ENCODE results near the gene CDC42SE2.

CDC42SE2 gene

DNA sequence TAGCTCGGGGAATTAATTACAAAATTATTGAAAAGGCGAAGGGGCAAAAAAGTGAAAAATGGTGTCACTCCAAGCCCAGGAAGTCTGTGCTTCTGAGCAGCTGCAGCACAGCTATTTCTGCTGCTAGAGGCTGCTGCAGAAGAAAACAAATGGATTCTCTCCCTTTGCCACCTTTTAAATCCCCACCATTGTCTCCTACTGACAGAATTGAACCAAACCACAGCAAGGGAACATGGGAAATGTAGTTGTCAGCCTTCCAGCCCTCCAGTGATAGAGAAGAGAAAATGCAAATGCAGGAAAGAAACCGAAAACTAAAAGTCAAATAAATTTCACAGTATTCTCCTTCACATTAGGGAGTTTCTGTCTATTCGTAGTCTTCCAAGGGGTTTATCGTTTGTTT, 33.4 kb upstream of the CDC42SE2 start:
- TF ChIP-seq, protein P1, sequence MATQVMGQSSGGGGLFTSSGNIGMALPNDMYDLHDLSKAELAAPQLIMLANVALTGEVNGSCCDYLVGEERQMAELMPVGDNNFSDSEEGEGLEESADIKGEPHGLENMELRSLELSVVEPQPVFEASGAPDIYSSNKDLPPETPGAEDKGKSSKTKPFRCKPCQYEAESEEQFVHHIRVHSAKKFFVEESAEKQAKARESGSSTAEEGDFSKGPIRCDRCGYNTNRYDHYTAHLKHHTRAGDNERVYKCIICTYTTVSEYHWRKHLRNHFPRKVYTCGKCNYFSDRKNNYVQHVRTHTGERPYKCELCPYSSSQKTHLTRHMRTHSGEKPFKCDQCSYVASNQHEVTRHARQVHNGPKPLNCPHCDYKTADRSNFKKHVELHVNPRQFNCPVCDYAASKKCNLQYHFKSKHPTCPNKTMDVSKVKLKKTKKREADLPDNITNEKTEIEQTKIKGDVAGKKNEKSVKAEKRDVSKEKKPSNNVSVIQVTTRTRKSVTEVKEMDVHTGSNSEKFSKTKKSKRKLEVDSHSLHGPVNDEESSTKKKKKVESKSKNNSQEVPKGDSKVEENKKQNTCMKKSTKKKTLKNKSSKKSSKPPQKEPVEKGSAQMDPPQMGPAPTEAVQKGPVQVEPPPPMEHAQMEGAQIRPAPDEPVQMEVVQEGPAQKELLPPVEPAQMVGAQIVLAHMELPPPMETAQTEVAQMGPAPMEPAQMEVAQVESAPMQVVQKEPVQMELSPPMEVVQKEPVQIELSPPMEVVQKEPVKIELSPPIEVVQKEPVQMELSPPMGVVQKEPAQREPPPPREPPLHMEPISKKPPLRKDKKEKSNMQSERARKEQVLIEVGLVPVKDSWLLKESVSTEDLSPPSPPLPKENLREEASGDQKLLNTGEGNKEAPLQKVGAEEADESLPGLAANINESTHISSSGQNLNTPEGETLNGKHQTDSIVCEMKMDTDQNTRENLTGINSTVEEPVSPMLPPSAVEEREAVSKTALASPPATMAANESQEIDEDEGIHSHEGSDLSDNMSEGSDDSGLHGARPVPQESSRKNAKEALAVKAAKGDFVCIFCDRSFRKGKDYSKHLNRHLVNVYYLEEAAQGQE (IDR thresholded peaks at IDR 0.05; ENCODE audit: insufficient read depth in 1 of 2, low read depth in 2 of 2, low read length in 2 of 2) = no peak
- TF ChIP-seq TAF1 (IDR thresholded peaks at IDR 0.05; ENCODE audit: borderline replicate concordance, insufficient read depth, low read length) (no peak), SIN3A (IDR thresholded peaks at IDR 0.05; ENCODE audit: borderline replicate concordance, insufficient read depth, low read length) (no peak), POLR2AphosphoS5 (IDR thresholded peaks at IDR 0.05; ENCODE audit: low read depth, low read length) (no peak), FOXP2 (optimal IDR thresholded peaks at IDR 0.05; ENCODE audit: borderline replicate concordance, extremely low read depth, extremely low read length, insufficient read depth) (no peak)

DNA sequence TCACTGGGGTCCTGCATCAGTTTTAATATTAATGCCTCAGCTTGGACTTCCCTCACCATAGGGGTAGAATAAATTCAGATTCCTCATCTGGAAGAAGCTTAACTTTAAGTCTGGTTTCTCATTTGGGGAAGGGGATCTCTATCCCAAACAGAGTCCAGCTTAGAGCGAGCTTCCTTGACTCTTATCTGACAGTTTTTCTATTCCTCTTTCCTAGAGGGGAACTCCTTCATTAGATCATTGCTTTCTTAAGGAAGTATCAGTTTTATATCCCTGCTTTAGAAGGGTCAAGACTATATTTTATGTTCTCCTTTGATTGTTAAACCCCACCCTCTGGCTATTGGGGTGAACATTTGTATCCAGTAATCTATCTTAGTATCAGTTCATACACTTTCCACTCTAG, 24.2 kb upstream of the CDC42SE2 start:
- TF ChIP-seq SIN3A (IDR thresholded peaks at IDR 0.05; ENCODE audit: borderline replicate concordance, insufficient read depth, low read length) (no peak), FOXP2 (optimal IDR thresholded peaks at IDR 0.05; ENCODE audit: borderline replicate concordance, extremely low read depth, extremely low read length, insufficient read depth) (no peak), POLR2AphosphoS5 (IDR thresholded peaks at IDR 0.05; ENCODE audit: low read depth, low read length) (no peak), TAF1 (IDR thresholded peaks at IDR 0.05; ENCODE audit: borderline replicate concordance, insufficient read depth, low read length) (no peak)
- TF ChIP-seq, protein P1 (IDR thresholded peaks at IDR 0.05; ENCODE audit: insufficient read depth in 1 of 2, low read depth in 2 of 2, low read length in 2 of 2) = no peak

DNA sequence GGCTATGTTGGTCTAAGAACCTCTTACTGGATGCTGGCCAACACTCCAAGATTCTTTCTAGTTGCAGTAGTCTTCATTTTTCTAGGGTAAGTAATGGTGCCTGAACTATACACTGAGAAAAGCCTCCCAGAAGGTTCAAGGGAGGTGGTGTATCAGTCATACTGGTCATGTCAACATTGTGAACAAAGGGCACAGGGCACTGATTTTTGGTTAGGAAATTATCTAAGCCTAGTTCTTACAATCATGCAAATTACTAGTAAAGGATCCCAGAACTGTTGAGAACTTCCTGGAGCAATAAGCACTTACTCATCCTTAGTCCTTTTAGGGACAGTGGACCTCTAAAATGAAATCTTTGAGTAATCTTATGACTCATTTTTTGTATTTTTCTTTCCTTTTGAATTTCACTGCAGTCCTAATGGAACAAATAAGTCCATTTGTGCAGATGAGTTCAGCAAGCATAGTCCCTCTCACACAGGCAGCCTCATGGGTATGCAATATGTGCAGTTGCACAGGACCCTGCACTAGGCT, 21.1 kb upstream of the CDC42SE2 start:
- no peak for TF ChIP-seq SIN3A (IDR thresholded peaks at IDR 0.05; ENCODE audit: borderline replicate concordance, insufficient read depth, low read length)
- no peak for TF ChIP-seq POLR2AphosphoS5 (IDR thresholded peaks at IDR 0.05; ENCODE audit: low read depth, low read length)
- no peak for TF ChIP-seq TAF1 (IDR thresholded peaks at IDR 0.05; ENCODE audit: borderline replicate concordance, insufficient read depth, low read length)
- TF ChIP-seq FOXP2 (optimal IDR thresholded peaks at IDR 0.05; ENCODE audit: borderline replicate concordance, extremely low read depth, extremely low read length, insufficient read depth) = no peak
- TF ChIP-seq, protein P1 (IDR thresholded peaks at IDR 0.05; ENCODE audit: insufficient read depth in 1 of 2, low read depth in 2 of 2, low read length in 2 of 2) = no peak

DNA sequence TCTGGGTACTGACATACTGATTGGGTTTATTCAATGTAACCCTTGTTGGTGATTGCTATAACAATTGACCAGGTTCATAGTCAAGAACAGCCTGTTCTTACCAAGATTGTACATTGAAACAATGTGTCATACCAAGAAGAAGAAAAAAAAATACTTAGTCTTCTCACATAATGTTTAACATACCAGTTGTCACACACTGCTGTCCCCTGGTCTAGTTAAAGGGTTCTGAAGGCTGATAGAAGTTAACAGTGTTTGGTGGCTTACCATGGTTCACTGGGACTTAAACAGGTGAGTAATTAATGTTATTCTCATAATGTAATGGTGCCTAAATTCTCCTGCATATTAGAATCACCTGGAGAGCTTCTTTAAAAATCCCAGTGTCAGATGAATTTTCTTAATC, 18.5 kb upstream of the CDC42SE2 start:
- TF ChIP-seq FOXP2 (optimal IDR thresholded peaks at IDR 0.05; ENCODE audit: borderline replicate concordance, extremely low read depth, extremely low read length, insufficient read depth) (no peak), POLR2AphosphoS5 (IDR thresholded peaks at IDR 0.05; ENCODE audit: low read depth, low read length) (no peak), SIN3A (IDR thresholded peaks at IDR 0.05; ENCODE audit: borderline replicate concordance, insufficient read depth, low read length) (no peak), TAF1 (IDR thresholded peaks at IDR 0.05; ENCODE audit: borderline replicate concordance, insufficient read depth, low read length) (no peak)
- TF ChIP-seq, protein P1 (IDR thresholded peaks at IDR 0.05; ENCODE audit: insufficient read depth in 1 of 2, low read depth in 2 of 2, low read length in 2 of 2) = no peak

DNA sequence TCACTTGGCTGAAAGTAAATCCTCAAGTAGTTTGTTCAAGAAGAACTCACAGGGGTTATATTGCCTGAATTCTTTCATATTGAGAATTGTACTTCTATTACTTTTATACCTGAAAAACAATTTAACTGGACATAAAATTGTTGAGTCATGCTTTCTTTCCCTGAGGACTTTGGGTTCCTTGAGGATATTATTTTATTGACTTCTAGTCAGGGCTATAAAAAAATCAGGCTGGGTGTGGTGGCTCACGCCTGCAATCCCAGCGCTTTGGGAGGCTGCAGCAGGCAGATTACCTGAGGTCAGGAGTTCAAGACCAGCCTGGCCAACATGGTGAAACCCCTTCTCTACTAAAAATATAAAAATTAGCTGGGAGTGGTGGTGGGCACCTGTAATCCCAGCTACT, 17.9 kb upstream of the CDC42SE2 start:
- TF ChIP-seq, protein P1 (IDR thresholded peaks at IDR 0.05; ENCODE audit: insufficient read depth in 1 of 2, low read depth in 2 of 2, low read length in 2 of 2) = no peak
- no peak for TF ChIP-seq FOXP2 (optimal IDR thresholded peaks at IDR 0.05; ENCODE audit: borderline replicate concordance, extremely low read depth, extremely low read length, insufficient read depth)
- no peak for TF ChIP-seq TAF1 (IDR thresholded peaks at IDR 0.05; ENCODE audit: borderline replicate concordance, insufficient read depth, low read length)
- TF ChIP-seq POLR2AphosphoS5 (IDR thresholded peaks at IDR 0.05; ENCODE audit: low read depth, low read length) = no peak
- no peak for TF ChIP-seq SIN3A (IDR thresholded peaks at IDR 0.05; ENCODE audit: borderline replicate concordance, insufficient read depth, low read length)

Data from PFSK-1 (cell line).